Suprapubic skin (tissue), 4 donors: ENCODE data around the gene LITAFD.

Source experiments
- CTCF ChIP-seq, 2 donors: fragments of 200-600 bp in 1 of 2; fragments of 450-650 bp in 1 of 2; sonication (generic) in 1 of 2; IDR thresholded peaks; one replicate each; pipeline ENCODE4 v1.5.1; 2016 to 2019; ENCODE audit warnings: antibody characterized with exemption in 2 of 2, mild to moderate bottlenecking in 1 of 2, moderate library complexity in 1 of 2
- EP300 ChIP-seq: sonication (generic); formaldehyde crosslinking; IDR thresholded peaks from one replicate; pipeline ENCODE4 v1.6.1; 2017; ENCODE audit warnings: antibody characterized with exemption
- POLR2A ChIP-seq, 2 donors: fragments of 450-650 bp; IDR thresholded peaks; one replicate each; pipeline ENCODE4 v1.6.1; 2017; ENCODE audit warnings: antibody characterized with exemption in 2 of 2, mild to moderate bottlenecking in 2 of 2, moderate library complexity in 2 of 2
- POLR2AphosphoS5 ChIP-seq, 3 donors: sonication (generic); formaldehyde crosslinking; IDR thresholded peaks; one replicate each; pipeline ENCODE4 v1.6.1; 2017; ENCODE audit warnings: antibody characterized with exemption in 3 of 3

- TF ChIP-seq CTCF (IDR thresholded peaks at IDR 0.05), result no peak
- TF ChIP-seq EP300, result no peak
- no peak for TF ChIP-seq POLR2A (IDR thresholded peaks at IDR 0.05)
- TF ChIP-seq POLR2AphosphoS5 (IDR thresholded peaks at IDR 0.05), result no peak
Measured at GRCh38 chr16:8923199-8923598, 41.0 kb downstream of the LITAFD start.
